Colonic mucosa (tissue), 4 donors: ENCODE data around the gene STARD10. TPM values are rescaled to one million over a fixed set of nuclear protein-coding genes. Genes with fewer than 3 reads are reported as not detected.

ENCODE experiments used
- DNase-seq: peaks from one replicate; pipeline ENCODE4 v3.0.0-alpha.2; 2020
- H3K27ac ChIP-seq: fragments of 200-600 bp; one replicate; pipeline ENCODE4 v1.8.0; 2021
- H3K27me3 ChIP-seq: fragments of 200-600 bp; one replicate; pipeline ENCODE4 v1.8.0; 2021
- H3K36me3 ChIP-seq: fragments of 200-600 bp; one replicate; pipeline ENCODE4 v1.8.0; 2021
- H3K4me1 ChIP-seq: fragments of 200-600 bp; one replicate; pipeline ENCODE4 v1.8.0; 2021; ENCODE audit warnings: mild to moderate bottlenecking
- H3K4me3 ChIP-seq: fragments of 200-600 bp; one replicate; pipeline ENCODE4 v1.8.0; 2021
- H3K9ac ChIP-seq, 2 donors: one replicate each; pipeline ENCODE4 v1.7.0; 2013; ENCODE audit warnings: control low read depth in 2 of 2, low read depth in 2 of 2, low read length in 2 of 2
- H3K9me3 ChIP-seq: fragments of 200-600 bp; one replicate; pipeline ENCODE4 v1.8.0; 2021
- CTCF ChIP-seq: fragments of 200-600 bp; IDR thresholded peaks from one replicate; pipeline ENCODE4 v1.8.0; 2022; ENCODE audit warnings: antibody characterized with exemption, mild to moderate bottlenecking
- intact Hi-C: fragments of 100-400 bp; cut with DNase I; formaldehyde crosslinking; loops from one replicate; pipeline ENCODE4 v1.14.1; 2022
- total RNA-seq, 2 donors: library from RNA; stranded (reverse); fragmentation: NEBNext Ultra II Directional in 1 of 2; extraction: Animal tissue kit (Norgen Biotek cat#: 25700) in 1 of 2; gene quantifications; one replicate each; pipeline ENCODE4 v1.2.1, GENCODE V29; 2021
- donor health status: healthy.
- donor health status: DM: no; HTN: no; CAD: no.
- donor health status: DM: no; HTN: no; CAD: no.

The STARD10 gene
- total RNA-seq, 2 donors from 2014 or later = 519 to 905 TPM

GRCh38 chr11:72750556-72751115, 43.2 kb downstream of the STARD10 start:
- no peak overlapping the region for H3K9ac ChIP-seq
- H3K27me3 ChIP-seq = no peaks in the 10 kb centered on the region
- peaks cover 3% of the 10 kb centered on the region for H3K4me1 ChIP-seq
- no peak overlapping the region for H3K27ac ChIP-seq
- no peak for DNase-seq
- H3K4me3 ChIP-seq = no peak overlapping the region
- no peaks in the 10 kb centered on the region for H3K9me3 ChIP-seq
- intact Hi-C loops = no loop called here
- TF ChIP-seq CTCF = no peak
- H3K36me3 ChIP-seq = no peaks in the 10 kb centered on the region

GRCh38 chr11:72750086-72750485, 43.8 kb downstream of the STARD10 start:
- Histone ChIP-seq H3K4me3 (no peak overlapping the region), H3K4me1 (peaks cover 3% of the 10 kb centered on the region), H3K9me3 (no peaks in the 10 kb centered on the region), H3K36me3 (no peaks in the 10 kb centered on the region), H3K27ac (no peak overlapping the region), H3K9ac (no peak overlapping the region), H3K27me3 (no peaks in the 10 kb centered on the region)
- intact Hi-C loops = no loop called here
- no peak for DNase-seq
- TF ChIP-seq CTCF = no peak

GRCh38 chr11:72747289-72747855, 46.5 kb downstream of the STARD10 start:
- no peak for DNase-seq

GRCh38 chr11:72746821-72747220, 47.0 kb downstream of the STARD10 start:
- Histone ChIP-seq H3K4me3 (no peak overlapping the region), H3K9me3 (no peaks in the 10 kb centered on the region), H3K4me1 (peaks cover 10% of the 10 kb centered on the region), H3K27me3 (no peaks in the 10 kb centered on the region), H3K27ac (no peak overlapping the region), H3K36me3 (no peaks in the 10 kb centered on the region), H3K9ac (no peak overlapping the region)
- DNase-seq = no peak
- intact Hi-C loops = no loop called here
- no peak for TF ChIP-seq CTCF

More at GRCh38 chr11:72747289-72747855, 46.5 kb downstream of the STARD10 start:
- Histone ChIP-seq H3K36me3 (no peaks in the 10 kb centered on the region), H3K9ac (no peak overlapping the region), H3K4me1 (peaks cover 5% of the 10 kb centered on the region), H3K27me3 (no peaks in the 10 kb centered on the region), H3K27ac (no peak overlapping the region), H3K4me3 (no peak overlapping the region), H3K9me3 (no peaks in the 10 kb centered on the region)
- intact Hi-C loops = no loop called here
- no peak for TF ChIP-seq CTCF

- intact Hi-C loops = no loop called here
- Histone ChIP-seq H3K9me3 (no peaks in the 10 kb centered on the region), H3K9ac (no peak overlapping the region), H3K4me3 (no peak overlapping the region), H3K27me3 (no peaks in the 10 kb centered on the region), H3K27ac (no peak overlapping the region), H3K4me1 (peaks cover 8% of the 10 kb centered on the region), H3K36me3 (no peaks in the 10 kb centered on the region)
- no peak for TF ChIP-seq CTCF
- no peak for DNase-seq
These were observed 47.8 kb downstream of the STARD10 start for GRCh38 chr11:72745925-72746550.
